GM12873 (cell line): ENCODE data around the gene PERM1.

ENCODE experiments used
- CTCF ChIP-seq: IDR thresholded peaks from 2 replicates; pipeline ENCODE4 v1.5.1; 2012; ENCODE audit warnings: low read depth, mild to moderate bottlenecking, moderate library complexity, low read length, control low read depth; ENCODE audit not compliant: insufficient read depth; ENCODE audit errors: missing control alignments

Gene PERM1

GRCh38 chr1:962381-963300 is 19.3 kb downstream of the PERM1 start:
- no peak for TF ChIP-seq CTCF

- no peak for TF ChIP-seq CTCF
Measured at GRCh38 chr1:961132-961669, 20.7 kb downstream of the PERM1 start.

DNA sequence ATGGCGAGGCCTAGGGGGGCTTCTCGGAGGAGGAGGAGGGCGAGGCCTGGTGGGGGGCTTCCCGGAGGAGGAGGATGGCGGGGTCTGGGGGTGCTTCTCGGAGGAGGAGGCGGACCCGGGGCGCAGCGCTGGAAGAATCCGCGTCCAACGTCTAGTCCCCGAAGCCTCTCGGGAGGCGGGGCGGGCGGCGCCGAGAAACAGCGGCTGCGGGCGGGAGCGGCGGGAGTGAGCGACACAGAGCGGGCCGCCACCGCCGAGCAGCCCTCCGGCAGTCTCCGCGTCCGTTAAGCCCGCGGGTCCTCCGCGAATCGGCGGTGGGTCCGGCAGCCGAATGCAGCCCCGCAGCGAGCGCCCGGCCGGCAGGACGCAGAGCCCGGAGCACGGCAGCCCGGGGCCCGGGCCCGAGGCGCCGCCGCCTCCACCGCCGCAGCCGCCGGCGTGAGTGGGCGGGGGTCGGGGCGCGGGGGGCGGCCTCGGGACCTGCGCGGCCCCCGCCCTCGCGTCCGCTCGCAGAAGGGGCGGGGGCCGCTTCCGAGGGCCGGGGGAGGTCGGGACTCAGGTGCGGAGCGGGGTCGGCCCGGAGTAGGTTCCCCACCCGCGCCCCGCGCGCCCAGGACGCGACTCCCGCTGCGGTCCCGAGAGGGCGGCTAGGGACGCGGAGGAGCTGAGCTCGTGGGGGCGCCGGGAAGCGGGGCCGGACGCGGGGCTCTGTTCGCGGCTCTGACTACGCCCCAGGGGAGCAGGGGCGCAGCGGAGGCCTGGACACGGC is 21.3 kb downstream of the PERM1 start, which contains the start of gene KLHL17:
TSS of gene KLHL17 (plus strand) at position 222 of the 769 bp plus-strand sequence. CDS start at position 332, 110 bp downstream.
- no peak for TF ChIP-seq CTCF

GRCh38 chr1:959731-960362 is 22.0 kb downstream of the PERM1 start:
- no peak for TF ChIP-seq CTCF

DNA sequence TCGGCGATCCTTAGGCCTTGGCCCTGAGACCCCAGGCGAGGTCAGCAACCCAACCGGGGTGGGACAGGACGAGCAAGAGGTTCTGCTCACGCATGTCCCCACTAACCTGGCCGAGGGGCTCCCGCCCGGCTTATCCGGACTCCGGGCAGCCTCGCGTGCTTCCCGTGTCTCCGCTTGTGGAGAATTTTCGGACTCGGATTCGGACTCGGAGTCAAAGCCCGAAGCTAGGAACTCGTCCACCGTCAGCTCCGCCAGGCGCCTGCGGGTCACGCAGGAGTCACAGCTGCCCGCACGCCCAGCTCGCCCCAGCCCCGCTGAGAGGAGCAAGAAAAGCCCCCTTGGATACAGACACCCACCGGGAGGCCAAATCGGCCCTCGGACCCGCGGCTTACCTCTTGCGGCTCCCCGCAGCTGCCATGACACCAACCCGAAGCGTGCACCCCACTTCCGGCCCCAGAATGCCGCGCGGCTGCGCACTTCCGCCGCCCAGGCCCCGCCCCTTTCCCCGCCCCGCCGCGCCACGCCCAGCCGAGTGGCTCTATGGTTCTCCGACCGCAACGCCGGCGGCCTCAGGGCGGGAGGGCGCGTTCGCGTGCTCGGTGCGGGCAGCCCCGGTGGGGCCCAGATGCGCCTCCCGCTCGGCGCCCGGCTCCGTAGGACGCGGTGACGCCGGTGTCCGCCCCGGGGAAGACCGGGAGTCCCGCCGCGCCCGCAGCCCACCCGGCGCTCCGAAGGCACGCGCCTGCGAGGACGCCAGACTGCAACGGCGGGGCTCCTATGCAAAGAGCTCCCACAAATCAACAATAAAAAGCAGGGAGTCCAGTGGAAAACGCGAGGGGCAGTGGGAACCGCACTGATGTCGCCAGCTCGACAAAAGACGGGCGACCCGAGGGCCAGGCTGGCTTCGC is 22.8 kb downstream of the PERM1 start, which contains the start of gene NOC2L:
TSS of gene NOC2L (minus strand) at position 434 of the 908 bp plus-strand sequence. CDS start at position 418, 16 bp downstream.
- no peak for TF ChIP-seq CTCF

GRCh38 chr1:956636-957035 is 25.3 kb downstream of the PERM1 start:
- no peak for TF ChIP-seq CTCF
